Ovary (tissue), 3 donors: ENCODE measurements around the gene RPL36A.

Experiments used
- EP300 ChIP-seq: sonication (generic); formaldehyde crosslinking; IDR thresholded peaks from one replicate; pipeline ENCODE4 v1.6.1; 2017; ENCODE audit warnings: antibody characterized with exemption
- POLR2A ChIP-seq: fragments of 450-650 bp; IDR thresholded peaks from one replicate; pipeline ENCODE4 v1.6.1; 2017; ENCODE audit warnings: antibody characterized with exemption, mild to moderate bottlenecking, moderate library complexity
- TF ChIP-seq, protein P1 (sequence below), 3 donors: fragments of 450-650 bp in 2 of 3; fragments of 200-600 bp in 1 of 3; IDR thresholded peaks; one replicate each; pipeline versions ENCODE4 v1.5.1 to v1.8.0; 2016 to 2022; ENCODE audit warnings: antibody characterized with exemption in 3 of 3, mild to moderate bottlenecking in 1 of 3
- donor health status: DM: no; HTN: no; CAD: no.

DNA sequence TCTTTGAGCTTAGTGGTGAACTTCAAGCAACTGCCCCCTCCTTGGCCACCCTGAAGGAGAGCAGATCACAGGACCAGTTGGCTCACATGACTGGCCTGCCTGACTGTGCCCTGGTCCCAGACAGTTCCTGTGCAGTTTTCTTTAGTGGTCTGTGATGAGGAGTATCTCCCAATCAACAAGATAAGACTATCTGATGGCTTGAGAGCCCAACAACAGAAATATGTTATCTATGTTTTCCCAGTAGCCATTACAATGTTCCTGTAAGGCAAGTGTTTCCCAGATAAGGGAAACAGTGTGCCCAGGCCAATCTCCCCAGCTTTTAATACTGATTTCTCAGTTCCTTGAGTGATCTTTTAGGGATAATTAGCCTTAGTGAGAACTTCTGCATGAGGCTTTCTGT, 28.1 kb upstream of the RPL36A start:
- TF ChIP-seq, protein P1, sequence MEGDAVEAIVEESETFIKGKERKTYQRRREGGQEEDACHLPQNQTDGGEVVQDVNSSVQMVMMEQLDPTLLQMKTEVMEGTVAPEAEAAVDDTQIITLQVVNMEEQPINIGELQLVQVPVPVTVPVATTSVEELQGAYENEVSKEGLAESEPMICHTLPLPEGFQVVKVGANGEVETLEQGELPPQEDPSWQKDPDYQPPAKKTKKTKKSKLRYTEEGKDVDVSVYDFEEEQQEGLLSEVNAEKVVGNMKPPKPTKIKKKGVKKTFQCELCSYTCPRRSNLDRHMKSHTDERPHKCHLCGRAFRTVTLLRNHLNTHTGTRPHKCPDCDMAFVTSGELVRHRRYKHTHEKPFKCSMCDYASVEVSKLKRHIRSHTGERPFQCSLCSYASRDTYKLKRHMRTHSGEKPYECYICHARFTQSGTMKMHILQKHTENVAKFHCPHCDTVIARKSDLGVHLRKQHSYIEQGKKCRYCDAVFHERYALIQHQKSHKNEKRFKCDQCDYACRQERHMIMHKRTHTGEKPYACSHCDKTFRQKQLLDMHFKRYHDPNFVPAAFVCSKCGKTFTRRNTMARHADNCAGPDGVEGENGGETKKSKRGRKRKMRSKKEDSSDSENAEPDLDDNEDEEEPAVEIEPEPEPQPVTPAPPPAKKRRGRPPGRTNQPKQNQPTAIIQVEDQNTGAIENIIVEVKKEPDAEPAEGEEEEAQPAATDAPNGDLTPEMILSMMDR (IDR thresholded peaks at IDR 0.05), result no peak
- TF ChIP-seq POLR2A (no peak), EP300 (no peak)
